ENCODE data around the gene VAMP8.
A peak's percentile ranks its signal among the peaks of the same experiment; 100 is the strongest.

VAMP8 gene

DNA sequence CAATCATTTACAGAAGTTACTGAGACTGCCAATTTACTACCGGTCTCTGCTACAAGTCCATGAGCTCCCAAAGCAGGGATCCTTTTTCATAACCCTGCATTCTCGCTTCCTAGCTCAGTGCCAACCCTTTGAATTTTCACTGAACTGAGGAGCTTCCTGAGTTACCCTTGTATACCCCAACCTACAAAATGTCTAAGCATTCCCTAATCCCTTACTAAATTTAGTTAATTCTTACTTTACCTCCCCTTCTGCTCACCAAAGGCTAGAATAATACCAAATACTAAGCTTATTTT is 28.8 kb upstream of the VAMP8 start:
- DNase-seq (ENCODE audit: low read depth) = no peak
- no peak overlapping the region for H3K4me3 ChIP-seq (replicated peaks; ENCODE audit: low read depth, low read length)
- TF ChIP-seq, protein P1, sequence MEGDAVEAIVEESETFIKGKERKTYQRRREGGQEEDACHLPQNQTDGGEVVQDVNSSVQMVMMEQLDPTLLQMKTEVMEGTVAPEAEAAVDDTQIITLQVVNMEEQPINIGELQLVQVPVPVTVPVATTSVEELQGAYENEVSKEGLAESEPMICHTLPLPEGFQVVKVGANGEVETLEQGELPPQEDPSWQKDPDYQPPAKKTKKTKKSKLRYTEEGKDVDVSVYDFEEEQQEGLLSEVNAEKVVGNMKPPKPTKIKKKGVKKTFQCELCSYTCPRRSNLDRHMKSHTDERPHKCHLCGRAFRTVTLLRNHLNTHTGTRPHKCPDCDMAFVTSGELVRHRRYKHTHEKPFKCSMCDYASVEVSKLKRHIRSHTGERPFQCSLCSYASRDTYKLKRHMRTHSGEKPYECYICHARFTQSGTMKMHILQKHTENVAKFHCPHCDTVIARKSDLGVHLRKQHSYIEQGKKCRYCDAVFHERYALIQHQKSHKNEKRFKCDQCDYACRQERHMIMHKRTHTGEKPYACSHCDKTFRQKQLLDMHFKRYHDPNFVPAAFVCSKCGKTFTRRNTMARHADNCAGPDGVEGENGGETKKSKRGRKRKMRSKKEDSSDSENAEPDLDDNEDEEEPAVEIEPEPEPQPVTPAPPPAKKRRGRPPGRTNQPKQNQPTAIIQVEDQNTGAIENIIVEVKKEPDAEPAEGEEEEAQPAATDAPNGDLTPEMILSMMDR (IDR thresholded peaks at IDR 0.05; ENCODE audit: low read length, missing control alignments) = no peak

GRCh38 chr2:85549095-85549494 is 28.3 kb upstream of the VAMP8 start:
- TF ChIP-seq, protein P1 (IDR thresholded peaks at IDR 0.05; ENCODE audit: low read length, missing control alignments) = no peak
- H3K4me3 ChIP-seq (replicated peaks; ENCODE audit: low read depth, low read length) = no peak overlapping the region
- DNase-seq (ENCODE audit: low read depth) = no peak

DNA sequence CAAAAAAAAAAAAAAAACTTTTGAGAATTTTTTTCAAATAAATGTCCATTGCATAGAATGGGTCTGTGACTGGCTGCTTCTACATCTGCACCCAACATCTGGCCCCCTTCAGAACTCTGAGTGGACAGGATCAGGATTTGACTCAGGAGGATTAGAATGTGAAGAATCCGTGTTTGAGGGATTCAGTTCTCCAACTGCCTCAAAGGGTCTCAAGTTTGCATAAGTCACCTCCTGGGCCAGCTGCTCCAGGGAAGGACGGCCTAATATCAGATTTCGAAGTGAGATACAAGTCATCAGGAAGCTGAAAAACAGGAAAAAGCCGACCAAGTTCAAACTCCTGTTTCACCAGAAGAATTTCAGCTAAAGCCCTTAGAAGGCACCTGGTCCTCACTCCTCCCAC is 27.6 kb upstream of the VAMP8 start:
- no peak overlapping the region for H3K4me3 ChIP-seq (replicated peaks; ENCODE audit: low read depth, low read length)
- TF ChIP-seq, protein P1 (IDR thresholded peaks at IDR 0.05; ENCODE audit: low read length, missing control alignments) = no peak
- DNase-seq (ENCODE audit: low read depth) = peak; percentile 94

DNA sequence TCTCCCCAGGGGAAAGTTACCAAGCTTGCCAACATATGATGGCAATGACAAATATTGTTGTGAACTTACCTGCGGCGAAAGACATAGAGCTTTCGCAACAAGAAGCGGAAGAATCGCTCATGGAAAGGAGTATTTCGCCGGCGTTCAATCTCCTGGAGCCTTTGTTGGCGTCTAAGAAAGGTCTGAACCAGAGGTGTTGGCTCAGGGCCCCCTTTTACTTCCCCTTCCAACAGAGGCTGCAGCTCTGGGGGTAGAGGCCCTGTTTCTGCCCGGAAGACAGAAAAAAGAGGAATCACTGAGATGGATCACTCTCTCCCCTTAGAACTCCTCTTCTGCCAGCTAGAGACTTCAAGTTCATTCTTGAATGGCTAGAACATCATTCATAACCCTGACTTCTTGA is 26.9 kb upstream of the VAMP8 start:
- TF ChIP-seq, protein P1 (IDR thresholded peaks at IDR 0.05; ENCODE audit: low read length, missing control alignments) = no peak
- H3K4me3 ChIP-seq (replicated peaks; ENCODE audit: low read depth, low read length) = no peak overlapping the region
- no peak for DNase-seq (ENCODE audit: low read depth)

DNA sequence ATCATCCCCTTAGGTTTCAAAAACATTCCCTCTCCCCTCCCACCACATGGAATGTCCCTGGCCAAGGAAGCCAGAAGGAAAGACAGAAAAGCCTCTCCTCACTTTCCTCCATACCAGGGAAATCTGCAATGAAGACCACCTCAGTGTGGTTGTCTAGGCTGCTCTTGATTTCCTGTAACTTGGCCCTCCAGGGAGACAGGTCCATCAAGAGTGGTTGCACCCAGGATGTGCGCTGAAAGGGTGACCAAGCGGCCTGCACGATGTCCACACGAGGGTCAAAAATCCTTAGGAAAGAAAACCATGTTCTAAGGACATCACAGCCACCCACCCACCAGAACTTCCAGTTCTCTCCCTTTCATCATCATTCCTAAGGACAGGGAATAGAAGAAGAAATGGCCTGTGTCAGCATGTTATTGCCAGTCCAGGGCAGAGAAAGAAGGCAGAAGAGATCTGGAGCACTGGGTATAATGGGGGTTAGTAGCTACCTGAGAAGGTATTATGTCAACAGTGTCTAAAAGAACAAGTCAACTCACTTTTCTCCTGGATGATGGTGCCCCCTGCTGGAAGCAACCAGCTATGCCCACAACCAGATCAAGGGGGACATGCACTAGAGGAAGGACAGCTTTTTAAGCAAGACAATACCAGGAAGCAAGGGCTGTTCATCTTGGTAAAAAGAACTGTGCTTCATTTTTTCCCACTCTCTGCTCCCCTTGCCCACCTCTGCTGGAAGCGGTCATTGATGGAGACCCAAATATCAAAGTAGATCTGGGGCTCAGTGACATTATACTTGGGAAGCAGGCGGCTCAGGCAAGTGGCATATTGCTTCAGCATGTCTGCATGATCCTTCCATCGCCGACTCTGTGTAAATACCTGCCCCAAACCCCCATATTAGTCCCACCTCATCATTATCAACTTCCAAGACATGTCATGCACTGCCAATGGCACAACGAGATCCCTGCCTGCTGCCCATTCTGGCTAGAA is 25.4 kb upstream of the VAMP8 start:
- DNase-seq (ENCODE audit: low read depth) = peak; percentile 85
- no peak overlapping the region for H3K4me3 ChIP-seq (replicated peaks; ENCODE audit: low read depth, low read length)
- TF ChIP-seq, protein P1 (IDR thresholded peaks at IDR 0.05; ENCODE audit: low read length, missing control alignments) = peak; percentile 96

- TF ChIP-seq, protein P1 (IDR thresholded peaks at IDR 0.05; ENCODE audit: low read length, missing control alignments) = no peak
- no peak overlapping the region for H3K4me3 ChIP-seq (replicated peaks; ENCODE audit: low read depth, low read length)
- DNase-seq (ENCODE audit: low read depth) = no peak
Observed at GRCh38 chr2:85553184-85553583, 24.2 kb upstream of the VAMP8 start.
